Measurements from ENCODE around the gene ARID3B.

DNA sequence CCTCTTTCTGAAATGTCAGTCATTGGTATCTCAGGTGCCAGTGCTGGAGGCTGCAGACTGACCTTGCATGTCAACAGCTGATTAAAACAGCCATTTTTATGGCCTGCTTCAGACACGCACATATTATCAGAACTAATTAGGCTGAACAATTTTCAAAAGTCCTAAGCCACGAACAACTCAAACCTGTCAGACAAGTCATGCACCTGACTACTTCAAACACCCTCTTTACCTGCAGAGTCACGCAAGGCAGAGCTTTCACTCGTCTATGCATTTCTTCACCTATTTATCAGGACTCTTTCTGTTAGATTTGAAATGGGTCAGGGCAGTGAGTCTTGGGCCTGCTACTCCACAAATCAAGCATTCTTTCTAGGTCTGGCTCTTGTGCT lies 101.3 kb downstream of the ARID3B start:
- TF ChIP-seq SP1 (IDR thresholded peaks at IDR 0.05; ENCODE audit: low read depth) (no peak), POLR2AphosphoS5 (IDR thresholded peaks at IDR 0.05; ENCODE audit: low read depth, low read length) (no peak), EZH2phosphoT487 (IDR thresholded peaks at IDR 0.05; ENCODE audit: borderline replicate concordance) (no peak), POLR2A (IDR thresholded peaks at IDR 0.05; ENCODE audit: borderline replicate concordance, extremely low read depth, insufficient read depth, insufficient read length) (no peak), YY1 (IDR thresholded peaks at IDR 0.05; ENCODE audit: extremely low read depth, insufficient replicate concordance, low read depth, low read length) (no peak), CEBPB (IDR thresholded peaks at IDR 0.05; ENCODE audit: low read depth) (no peak), EZH2 (IDR thresholded peaks at IDR 0.05) (no peak)
- TF ChIP-seq, protein P1, sequence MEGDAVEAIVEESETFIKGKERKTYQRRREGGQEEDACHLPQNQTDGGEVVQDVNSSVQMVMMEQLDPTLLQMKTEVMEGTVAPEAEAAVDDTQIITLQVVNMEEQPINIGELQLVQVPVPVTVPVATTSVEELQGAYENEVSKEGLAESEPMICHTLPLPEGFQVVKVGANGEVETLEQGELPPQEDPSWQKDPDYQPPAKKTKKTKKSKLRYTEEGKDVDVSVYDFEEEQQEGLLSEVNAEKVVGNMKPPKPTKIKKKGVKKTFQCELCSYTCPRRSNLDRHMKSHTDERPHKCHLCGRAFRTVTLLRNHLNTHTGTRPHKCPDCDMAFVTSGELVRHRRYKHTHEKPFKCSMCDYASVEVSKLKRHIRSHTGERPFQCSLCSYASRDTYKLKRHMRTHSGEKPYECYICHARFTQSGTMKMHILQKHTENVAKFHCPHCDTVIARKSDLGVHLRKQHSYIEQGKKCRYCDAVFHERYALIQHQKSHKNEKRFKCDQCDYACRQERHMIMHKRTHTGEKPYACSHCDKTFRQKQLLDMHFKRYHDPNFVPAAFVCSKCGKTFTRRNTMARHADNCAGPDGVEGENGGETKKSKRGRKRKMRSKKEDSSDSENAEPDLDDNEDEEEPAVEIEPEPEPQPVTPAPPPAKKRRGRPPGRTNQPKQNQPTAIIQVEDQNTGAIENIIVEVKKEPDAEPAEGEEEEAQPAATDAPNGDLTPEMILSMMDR (IDR thresholded peaks at IDR 0.05 in 2 of 3, conservative IDR thresholded peaks at IDR 0.05 in 1 of 3; ENCODE audit: borderline replicate concordance in 1 of 3, insufficient read depth in 1 of 3, low read depth in 2 of 3, low read length in 2 of 3) = no peak
- TF ChIP-seq, protein P2, sequence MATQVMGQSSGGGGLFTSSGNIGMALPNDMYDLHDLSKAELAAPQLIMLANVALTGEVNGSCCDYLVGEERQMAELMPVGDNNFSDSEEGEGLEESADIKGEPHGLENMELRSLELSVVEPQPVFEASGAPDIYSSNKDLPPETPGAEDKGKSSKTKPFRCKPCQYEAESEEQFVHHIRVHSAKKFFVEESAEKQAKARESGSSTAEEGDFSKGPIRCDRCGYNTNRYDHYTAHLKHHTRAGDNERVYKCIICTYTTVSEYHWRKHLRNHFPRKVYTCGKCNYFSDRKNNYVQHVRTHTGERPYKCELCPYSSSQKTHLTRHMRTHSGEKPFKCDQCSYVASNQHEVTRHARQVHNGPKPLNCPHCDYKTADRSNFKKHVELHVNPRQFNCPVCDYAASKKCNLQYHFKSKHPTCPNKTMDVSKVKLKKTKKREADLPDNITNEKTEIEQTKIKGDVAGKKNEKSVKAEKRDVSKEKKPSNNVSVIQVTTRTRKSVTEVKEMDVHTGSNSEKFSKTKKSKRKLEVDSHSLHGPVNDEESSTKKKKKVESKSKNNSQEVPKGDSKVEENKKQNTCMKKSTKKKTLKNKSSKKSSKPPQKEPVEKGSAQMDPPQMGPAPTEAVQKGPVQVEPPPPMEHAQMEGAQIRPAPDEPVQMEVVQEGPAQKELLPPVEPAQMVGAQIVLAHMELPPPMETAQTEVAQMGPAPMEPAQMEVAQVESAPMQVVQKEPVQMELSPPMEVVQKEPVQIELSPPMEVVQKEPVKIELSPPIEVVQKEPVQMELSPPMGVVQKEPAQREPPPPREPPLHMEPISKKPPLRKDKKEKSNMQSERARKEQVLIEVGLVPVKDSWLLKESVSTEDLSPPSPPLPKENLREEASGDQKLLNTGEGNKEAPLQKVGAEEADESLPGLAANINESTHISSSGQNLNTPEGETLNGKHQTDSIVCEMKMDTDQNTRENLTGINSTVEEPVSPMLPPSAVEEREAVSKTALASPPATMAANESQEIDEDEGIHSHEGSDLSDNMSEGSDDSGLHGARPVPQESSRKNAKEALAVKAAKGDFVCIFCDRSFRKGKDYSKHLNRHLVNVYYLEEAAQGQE (IDR thresholded peaks at IDR 0.05; ENCODE audit: low read depth) = no peak
- TF ChIP-seq, protein P3, sequence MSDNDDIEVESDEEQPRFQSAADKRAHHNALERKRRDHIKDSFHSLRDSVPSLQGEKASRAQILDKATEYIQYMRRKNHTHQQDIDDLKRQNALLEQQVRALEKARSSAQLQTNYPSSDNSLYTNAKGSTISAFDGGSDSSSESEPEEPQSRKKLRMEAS (IDR thresholded peaks at IDR 0.05) = no peak
